GM19452 (cell line): ENCODE measurements around the gene PRKCH.
"Not testable (repeated sequence)": the region's sequence is repeated elsewhere in the genome, so short reads cannot be mapped to it uniquely, and the experiment has no call there.

Experiments
- ATAC-seq: cut with Tn5 transposase; IDR thresholded peaks from one replicate; pipeline ENCODE4 v1.9.1; 2021; ENCODE audit not compliant: unreplicated experiment

PRKCH gene

DNA sequence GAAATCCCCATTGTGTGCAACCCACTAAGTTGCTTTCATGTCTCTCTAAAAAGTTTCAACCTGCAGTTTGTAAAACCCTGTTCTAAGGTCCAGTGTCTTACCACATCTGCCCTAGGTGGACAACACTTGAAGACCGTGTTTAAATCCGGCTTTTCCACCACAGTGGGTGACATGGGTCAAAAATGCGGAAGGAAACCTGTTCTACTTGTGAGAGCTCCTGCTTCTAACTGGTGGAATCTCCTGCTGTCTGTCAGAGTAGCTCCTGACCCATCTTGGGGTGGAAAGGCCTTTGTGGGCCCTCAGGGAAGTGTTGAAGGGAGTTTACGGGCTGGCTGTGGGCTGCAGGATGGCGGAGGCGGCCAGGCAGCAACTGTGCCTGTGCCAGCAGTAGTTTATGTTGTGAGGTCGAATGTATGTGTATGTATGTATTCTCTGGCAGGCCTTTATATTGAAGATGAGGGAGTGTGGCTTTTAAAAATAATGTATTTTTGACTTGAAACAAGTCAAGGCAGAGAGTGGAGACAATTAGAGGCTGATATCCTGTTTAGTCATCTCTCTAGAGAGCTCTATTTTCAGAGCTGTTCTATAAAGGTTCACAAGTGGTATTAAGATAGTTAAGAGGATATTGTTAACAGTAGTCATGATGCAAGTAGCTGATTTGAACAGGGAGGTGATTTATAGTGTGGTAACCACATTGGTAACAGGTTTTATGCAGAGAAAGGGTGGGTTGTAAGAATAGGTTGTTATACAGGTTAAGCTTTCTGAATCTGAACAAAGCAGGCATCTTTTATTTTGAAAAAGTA, 67.0 kb downstream of the PRKCH start:
- ATAC-seq, result peak; percentile 62

DNA sequence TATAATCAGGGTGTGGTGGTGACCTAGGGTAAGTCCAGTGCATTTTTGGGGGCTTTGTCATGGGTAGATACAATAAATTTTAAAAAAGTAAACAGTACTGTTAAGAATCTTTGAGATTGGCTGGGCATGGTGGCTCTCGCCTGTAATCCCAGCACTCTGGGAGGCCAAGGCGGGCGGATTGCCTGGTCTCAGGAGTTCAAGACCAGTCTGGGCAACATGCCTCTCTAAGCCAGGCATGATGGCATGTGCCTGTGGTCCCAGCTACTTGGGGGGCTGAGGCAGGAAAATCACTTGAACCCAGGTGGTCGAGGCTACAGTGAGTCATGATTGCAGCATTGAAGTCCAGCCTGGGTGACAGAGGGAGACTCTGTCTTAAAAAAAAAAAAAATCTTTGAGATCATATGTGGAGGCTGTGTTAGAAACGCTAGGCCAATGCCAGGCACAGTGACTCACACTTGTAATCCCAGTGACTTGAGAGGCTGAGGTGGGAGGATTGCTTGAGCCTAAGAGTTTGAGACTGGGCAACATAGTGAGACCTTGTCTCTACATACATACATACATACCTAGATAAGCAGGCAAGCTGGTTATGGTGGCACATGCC, 67.7 kb downstream of the PRKCH start:
- no peak for ATAC-seq

DNA sequence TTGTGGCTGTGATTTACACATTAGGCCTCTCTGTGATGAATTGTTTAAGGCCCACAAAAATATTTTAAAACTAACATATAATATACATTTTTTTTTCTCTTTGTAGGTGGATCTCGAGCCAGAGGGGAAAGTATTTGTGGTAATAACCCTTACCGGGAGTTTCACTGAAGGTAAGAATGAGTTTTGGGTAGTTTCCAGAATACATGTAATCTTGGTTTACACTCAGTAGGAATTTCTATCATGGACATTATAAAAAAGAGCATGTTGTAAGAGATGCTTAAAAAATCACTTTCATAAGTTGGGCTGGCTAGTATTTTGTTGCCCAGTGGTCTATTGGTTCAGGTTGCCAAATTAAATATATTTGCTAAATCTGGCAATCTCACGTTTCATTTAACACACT, 69.7 kb downstream of the PRKCH start:
- no peak for ATAC-seq

DNA sequence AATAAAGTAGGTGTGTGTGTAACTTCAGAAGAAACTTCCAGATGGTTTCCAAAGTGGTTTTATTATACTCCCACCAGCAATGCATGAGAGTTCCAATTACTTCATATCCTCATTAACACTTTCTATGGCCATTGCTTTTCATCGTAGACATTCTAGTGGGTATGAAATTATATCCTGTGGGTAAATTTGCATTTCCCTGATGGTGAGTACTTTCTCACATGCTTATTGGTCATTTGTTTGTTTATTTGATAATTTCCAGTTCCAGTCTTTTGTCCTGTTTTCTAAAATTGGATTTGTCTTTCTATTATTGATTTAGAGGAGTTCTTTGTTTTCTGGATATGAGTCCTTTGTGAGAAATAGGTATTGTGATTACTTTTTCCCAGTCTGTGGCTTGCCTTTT, 70.9 kb downstream of the PRKCH start:
- ATAC-seq, result no peak

DNA sequence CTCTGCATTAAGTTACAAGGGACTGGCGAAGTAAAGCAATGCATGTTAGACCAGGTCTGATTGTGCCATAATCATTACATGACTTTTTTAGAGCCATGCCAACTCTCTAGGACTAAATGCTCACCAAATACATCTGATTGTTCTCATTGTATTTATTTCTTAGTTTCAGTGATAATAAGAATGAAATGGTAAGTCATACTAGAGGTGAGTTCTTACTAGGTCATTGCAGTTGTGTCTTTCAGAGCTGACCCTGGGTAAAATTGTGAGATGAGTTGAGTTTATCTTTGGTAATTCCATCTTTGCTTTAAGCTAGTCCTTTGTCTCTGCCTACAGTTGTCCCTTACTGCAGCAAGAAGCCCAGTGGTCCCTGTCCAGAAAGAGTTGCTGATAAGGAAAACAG, 73.2 kb downstream of the PRKCH start:
- no peak for ATAC-seq

DNA sequence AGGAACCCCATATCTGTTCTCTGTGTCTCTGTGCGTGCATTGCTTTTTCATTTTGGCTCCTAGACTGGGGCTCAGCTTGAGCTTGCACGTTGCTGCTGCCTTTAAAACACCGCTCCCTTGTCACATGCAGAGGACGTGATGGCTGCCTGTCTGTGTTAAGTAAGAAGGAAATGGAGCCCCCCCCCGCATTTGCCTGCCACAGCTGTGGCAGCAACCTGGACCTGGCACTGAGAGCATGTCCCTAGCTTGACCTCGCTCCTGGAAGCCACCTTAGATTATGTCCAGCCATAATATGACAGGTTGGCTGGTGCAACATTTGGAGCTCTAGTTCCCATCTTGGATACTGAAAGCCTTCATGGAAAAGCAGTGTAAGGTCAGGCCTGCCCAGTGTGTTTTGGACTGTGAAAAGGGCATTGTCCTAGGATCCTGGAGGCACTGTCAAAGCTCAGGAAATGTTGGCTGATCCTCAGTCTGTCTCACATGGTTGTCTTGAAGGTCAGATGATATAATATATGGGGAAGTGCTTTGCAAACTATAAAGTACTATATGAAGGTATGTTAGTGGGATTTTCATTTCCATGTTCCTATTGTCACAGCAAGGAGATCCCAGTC, 73.8 kb downstream of the PRKCH start:
- no peak for ATAC-seq

DNA sequence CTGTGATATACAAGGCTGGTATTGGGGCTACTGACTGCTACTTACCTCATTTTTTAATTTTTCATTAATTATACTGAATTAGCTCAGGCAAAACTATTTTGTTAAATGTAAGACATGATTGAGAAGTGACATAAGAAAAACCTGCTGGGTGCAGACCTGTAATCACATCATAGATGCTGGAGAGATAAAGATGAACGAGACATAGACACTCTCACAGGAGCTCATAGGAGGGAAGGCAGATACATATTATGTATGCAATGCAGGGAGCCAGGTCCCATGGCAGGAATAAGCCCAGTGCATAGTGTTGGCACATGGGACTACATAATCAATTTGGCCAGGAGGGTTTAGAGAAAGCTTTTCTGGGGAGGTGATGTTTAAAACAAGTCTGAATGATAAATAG, 74.9 kb downstream of the PRKCH start:
- no peak for ATAC-seq

DNA sequence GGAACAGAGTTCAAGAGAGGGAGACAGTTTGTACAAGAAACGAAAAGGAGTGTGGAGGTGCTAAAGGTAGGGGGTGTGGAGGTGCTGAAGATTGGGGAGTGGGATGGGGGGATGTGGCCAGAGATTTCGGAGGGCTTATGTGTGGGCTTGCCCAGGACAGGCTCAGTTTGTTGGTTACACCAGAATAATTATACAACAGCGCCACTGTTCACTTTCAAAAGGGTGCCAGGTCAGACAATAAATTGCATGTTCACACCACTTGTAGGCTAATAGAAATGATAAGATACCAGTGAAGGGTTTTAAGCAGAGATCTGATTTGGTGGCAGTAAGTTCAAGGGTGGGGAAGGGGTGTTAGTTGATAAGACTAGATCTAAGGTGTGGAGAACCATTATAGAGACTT, 75.3 kb downstream of the PRKCH start:
- no peak for ATAC-seq

DNA sequence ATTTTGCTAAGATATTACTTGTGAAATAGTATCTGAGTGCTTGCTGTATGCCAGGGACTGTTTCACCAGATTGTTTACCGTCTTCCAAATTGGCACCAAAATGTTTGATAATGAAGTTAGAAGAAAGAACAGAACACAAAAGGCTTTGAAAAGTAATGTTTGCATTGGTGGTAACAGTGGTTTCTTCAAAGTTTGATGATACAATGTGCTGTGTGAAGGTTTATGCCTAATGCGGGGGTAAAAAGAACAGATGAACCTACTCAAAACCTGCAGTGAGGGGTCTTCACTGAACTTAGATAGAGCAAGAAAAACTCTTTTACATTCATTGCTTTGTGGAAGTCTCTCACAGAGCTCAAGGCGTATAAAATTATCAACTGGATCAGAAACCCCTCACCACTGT, 76.2 kb downstream of the PRKCH start:
- no peak for ATAC-seq

DNA sequence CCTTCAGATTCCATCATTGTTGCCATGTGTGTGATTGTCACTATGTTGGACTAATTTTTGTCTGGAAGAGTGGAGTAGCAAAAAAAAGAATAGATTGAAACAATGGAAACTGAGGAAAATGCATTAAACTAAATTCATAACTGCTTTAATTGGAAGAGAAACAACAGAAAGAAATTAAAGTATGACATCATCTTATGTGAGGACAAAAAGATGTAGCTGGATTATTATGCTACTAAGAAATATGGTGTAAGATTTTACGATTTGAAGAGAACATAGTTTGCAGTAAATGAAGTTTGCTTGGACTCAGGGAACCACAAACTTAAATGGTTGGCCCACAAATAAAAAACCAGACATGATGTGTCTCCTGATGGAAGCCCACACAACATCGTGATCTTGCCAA, 76.8 kb downstream of the PRKCH start:
- ATAC-seq, result no peak

DNA sequence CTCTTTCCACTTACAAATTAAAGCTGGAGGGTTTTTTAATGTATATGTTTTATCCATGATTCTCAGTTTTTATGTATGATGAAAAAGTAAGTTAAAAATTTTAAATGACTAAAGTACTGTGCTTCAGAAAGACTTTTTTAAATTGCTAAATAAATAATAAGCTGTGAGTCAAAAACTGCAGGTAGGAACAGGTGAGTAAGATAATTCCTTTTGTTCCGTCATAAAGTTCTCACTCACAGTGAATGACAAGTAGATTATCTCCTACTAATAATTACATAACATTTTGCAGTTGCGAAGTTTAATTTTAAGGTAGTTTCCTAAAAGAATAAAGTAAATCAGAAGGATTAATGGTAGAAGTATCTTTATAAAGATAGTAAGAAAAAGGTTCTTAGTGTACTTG, 78.0 kb downstream of the PRKCH start:
- no peak for ATAC-seq

DNA sequence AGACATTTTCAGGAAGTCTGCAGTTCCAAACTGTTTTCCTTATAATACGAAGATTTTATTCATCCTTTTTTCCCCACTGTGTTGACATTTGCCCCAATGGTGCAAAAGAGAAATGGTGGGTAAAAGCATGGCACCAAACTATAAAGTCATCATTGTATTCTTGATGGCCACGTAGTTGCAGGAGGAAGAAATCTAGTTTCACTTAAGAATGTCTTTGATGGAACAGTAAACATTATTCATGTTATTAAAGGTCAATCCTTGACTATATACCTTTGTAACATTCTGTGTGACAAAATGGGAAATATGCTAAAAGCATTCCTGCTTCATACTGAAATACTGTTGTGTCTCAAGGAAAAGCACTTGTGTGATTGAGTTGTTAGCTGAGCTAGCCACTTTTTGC, 80.1 kb downstream of the PRKCH start:
- ATAC-seq, result no peak

DNA sequence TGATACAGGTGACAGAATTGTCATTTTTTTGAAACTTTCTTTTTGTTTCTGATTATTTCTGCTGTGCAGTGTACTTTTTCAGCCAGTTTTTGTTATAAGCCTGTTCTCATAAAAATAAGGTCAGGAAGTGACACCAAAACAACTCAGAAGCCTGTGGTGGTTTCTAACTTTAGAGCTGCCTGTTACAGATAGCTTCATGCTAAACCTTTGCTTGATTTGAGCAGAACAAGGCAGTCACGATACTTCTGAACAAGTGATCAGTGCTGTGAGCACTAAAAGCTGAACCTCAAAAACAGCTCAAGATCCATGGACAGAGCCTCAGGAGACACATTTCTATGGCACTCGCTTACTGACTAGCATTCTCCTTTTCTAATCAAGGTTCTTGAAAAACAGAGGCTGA, 82.0 kb downstream of the PRKCH start:
- ATAC-seq, result no peak

DNA sequence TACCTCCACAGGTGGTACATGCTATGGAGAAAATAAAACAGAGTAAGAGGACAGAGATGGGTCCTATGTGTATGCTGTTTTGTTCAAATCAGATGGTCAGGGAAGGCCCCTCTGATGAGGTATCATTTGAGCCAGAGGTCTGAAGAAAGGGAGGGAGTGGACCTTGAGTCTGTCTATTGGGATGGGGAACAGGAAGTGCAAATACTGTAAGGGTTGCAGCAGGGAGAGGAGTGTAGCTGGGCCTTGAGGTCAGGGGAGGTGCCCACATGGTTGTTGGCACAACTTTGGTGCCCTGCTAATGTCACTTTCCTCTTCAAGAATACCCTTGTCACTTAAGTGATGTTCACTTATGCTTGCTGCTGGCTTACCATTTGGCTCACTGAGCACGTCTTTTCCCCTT, 83.3 kb downstream of the PRKCH start:
- ATAC-seq, result no peak

DNA sequence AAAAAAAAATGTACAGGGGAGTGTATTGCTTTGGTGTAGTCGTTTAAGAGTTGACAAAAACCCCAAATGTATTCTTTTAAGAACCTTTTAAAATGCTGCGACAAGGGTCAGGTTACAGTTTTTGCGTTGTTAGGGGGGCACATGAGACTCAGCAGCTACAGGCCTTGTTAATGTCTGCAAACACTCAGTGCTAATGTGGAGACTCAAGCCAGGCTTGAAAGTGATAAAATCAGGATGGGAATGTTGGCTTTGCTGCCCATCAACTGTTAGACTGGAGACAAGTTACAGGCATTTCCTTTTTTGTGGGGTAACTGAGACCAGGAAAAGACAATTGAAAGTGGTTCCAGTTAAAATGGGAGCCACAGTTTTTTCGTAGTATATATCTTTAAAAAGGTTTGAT, 84.8 kb downstream of the PRKCH start:
- no peak for ATAC-seq

DNA sequence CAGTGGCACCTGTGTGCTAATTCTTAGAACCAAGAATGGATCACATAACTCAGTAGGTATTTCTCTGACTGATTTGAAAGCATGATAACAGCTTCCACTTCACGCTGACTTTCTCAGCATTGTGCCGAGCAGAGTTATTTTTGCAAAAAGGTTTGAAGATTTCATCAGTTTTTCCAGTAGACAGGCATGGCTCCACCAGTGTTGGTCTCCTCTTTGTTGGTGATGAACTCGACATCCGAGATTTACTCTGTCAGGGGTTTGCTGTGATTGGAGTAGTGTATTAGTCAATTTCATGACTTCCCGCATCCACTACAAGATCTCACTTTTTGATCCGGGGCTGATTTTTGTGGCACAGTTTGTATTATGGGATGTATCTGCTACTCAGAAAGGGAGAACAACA, 85.3 kb downstream of the PRKCH start:
- no peak for ATAC-seq

DNA sequence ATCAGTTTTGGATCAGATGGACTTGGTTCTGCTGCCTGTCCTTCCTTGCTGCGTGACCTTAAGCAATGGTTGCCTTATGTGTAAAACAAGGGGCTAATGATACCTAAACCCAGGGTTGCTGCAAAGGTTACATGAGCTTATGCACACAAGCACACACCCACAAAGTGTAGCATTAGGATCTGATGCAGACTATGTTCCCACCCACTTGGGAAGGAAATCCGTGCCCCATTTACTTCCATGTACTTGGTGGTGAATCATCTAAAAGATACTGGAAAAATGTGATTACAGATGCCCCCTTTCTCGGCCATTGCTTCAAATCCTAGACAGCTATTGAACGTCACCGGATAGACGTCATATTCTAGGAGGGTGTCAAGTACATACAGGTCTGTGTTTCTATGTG, 87.1 kb downstream of the PRKCH start:
- no peak for ATAC-seq

DNA sequence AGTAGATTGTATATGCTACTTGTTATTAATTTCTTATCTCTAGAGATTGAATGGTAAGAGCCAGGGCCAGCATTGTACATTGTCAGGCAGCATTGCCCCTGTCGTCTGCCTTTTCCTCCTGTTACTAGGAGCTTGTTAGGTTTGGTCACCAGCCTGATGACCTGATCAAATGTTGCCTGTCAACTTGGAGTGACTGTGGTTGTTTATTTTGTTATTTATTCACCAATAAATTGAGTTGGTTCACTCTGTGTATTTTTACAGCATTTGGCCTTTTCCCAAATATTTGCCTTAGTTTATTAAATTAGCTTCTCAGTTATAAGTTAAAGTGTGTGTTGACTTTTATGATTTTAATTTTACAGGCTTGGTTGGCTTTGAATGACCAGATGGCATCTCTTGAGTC, 88.4 kb downstream of the PRKCH start:
- no peak for ATAC-seq

DNA sequence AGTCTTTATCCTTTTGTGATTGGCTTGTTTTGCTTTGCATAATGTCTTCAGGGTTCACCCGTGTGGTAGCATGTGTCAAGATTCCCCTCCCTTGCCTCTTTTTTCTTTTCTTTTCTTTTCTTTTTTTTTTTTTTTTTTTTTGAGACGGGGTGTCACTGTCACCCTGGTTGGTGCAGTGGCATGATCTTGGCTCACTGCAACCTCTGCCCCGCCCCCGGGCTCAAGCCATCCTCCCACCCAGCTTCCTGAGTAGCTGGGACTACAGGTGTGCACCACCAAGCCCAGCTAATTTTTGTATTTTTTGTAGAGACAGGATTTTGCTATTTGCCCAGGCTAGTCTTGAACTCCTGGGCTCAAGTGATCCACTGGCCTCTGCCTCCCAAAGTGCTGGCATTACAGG, 94.6 kb downstream of the PRKCH start:
- not testable (repeated sequence) for ATAC-seq

DNA sequence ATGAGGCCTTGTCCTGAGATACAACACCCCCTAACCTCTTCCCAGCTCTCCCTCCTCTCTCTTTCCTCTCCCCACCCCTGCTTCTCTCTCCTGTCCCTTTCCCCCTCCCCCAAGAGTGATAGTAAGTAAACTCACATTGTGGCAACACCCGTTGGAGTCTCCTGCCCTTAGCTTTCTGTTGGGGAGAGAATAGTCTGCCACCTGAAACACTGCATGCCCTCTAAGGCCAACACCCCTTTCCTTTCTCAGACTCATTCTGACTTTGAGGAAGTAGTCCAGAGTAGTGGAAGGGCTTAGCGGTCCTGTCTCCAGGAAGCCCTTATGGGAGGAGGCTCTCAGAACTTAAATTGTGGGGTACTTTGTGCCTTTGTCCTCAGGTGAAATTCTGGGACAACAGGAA, 95.2 kb downstream of the PRKCH start:
- no peak for ATAC-seq

DNA sequence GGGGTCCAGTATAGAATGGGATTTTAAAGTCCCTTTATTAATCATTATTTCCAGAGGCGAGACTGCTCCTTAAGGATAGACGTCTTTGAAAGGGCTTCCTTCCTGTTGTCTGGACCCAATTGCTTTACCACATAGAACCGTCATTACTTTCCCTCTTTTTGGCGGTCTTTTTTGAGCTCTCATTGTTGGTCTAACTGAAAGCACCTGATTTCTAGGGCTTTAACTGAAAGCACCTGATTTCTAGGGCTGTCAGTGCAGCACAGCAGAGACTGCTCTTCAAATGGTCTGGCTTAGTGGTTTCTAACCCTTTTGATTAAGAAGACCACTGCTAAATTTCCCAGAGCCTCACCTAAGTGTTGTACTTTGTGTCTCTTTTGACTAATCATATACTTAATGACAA, 95.8 kb downstream of the PRKCH start:
- ATAC-seq, result no peak

DNA sequence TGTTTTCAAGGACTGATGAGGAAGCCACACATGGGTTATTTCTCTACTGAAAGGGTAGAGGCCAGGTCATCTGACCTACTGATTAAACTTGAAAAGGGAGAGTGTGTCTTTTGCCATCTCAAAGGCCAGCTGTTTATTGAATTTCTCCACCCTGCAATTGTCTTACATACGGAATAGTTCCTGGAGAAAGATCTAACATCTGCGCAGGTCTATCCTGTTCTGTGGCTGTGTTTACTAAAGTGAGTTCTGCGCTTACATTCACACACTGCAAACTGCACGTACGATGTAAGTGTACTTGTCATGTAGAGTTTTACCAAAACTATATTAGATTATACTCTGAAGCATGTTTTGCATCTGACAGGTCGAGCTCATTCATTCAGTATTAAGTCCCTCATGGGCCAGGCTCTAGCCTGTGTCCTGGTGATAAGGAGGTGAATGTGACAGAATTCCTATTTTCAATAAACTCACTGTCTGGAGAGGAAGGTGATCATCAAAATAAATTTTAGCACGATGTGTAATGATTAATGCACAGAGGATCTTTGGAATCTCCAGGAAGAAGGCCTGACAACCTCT, 96.6 kb downstream of the PRKCH start:
- ATAC-seq, result no peak
